ENCODE measurements around the gene ALOX15.
"Not testable (repeated sequence)": the region's sequence is repeated elsewhere in the genome, so short reads cannot be mapped to it uniquely, and the experiment has no call there.

ALOX15 gene, protein sequence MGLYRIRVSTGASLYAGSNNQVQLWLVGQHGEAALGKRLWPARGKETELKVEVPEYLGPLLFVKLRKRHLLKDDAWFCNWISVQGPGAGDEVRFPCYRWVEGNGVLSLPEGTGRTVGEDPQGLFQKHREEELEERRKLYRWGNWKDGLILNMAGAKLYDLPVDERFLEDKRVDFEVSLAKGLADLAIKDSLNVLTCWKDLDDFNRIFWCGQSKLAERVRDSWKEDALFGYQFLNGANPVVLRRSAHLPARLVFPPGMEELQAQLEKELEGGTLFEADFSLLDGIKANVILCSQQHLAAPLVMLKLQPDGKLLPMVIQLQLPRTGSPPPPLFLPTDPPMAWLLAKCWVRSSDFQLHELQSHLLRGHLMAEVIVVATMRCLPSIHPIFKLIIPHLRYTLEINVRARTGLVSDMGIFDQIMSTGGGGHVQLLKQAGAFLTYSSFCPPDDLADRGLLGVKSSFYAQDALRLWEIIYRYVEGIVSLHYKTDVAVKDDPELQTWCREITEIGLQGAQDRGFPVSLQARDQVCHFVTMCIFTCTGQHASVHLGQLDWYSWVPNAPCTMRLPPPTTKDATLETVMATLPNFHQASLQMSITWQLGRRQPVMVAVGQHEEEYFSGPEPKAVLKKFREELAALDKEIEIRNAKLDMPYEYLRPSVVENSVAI

DNA sequence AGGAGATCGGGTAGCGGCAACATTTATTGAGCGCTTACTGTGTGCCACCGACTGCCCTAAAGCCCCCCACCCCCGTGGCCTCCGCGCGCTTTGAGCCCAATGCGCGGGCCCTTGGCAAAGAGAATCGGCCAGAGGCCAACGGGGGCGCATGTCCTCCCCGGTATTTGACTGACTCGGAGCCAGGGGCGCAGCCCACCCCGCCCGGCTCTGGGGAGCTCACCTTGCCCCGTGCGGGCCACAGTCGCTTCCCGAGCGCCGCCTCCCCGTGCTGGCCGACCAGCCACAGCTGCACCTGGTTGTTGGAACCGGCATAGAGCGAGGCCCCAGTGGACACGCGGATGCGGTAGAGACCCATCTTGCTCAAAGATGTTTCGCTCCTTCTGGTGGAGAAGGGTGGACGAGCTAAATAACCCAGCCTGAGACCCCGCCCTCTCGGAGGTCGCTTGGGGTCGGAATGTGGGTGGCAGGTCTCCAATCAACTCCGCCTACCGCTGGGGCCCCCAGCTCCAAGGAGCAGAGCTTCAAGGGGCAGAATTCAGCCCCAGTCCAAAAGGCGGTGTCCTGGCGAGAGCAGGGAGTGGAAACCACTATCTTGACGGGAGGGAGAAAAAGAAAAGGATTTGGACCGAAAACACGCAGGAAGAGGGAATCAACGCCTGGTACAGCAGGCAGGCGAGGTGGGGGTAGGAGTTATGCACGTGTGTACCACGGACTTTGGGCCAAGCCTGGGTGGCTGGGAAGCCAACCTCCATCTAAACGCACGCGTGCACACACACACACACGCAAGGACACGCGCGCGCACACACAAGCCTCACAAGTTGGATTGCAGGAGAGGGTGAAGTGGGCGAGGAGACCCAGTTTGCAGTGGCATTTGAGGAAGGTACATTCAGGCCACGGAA is at the start of gene ALOX15:
TSS of gene ALOX15 (minus strand) at position 382 of the 899 bp plus-strand sequence. CDS start at position 355, 27 bp downstream.
- DNase-seq, result no peak
- Mint-ChIP-seq H3K4me1 (ENCODE audit: low read depth) (peaks cover 12% of the 10 kb centered on the region), H3K27me3 (peaks cover 88% of the 10 kb centered on the region), H3K36me3 (ENCODE audit: low read depth) (no peaks in the 10 kb centered on the region), H3K27ac (no peak within 1 kb of the TSS), H3K4me3 (no peak within 1 kb of the TSS), H3K9me3 (no peaks in the 10 kb centered on the region)

DNA sequence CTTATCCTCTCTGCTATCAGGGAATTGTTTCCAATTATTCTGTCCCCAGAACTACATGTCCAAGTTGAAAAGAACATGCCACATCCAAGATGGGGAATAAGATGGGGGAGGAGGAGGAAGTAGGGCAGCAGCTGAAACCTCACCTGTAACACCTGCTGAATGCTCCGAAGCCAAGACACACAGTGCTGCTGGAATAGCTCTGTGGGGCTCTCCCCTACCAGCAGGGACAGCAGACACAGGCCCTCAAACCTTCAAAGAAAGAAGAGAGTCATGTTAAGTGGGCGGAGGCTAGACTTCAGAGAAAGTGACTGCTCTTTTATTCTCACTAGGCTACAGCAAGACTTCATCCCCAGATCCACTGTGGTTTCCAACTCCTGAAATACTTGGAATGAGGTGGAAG is 49.3 kb upstream of the ALOX15 start:
- no peaks in the 10 kb centered on the region for H3K9me3 Mint-ChIP-seq
- H3K36me3 Mint-ChIP-seq (ENCODE audit: low read depth), result peaks cover 88% of the 10 kb centered on the region
- no peak for DNase-seq
- peaks cover 54% of the 10 kb centered on the region for H3K4me1 Mint-ChIP-seq (ENCODE audit: low read depth)
- H3K4me3 Mint-ChIP-seq, result no peak overlapping the region
- no peaks in the 10 kb centered on the region for H3K27me3 Mint-ChIP-seq
- H3K27ac Mint-ChIP-seq, result no peak overlapping the region

DNA sequence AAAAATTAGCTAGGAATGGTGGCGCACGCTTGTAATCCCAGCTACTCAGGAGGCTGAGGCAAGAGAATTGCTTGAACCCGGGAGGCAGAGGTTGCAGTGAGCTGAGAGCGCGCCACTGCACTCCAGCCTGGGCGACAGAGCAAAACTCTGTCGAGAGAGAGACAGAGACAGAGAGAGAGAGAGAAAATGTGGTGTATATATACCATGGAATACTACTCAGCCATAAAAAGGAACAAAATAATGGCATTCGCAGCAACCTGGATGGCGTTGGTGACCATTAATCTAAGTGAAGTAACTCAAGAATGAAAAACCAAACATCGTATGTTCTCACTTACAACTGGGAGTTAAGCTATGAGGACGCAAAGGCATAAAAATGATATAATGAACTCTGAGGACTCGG is 48.4 kb upstream of the ALOX15 start:
- DNase-seq, H3K4me3 Mint-ChIP-seq, H3K27me3 Mint-ChIP-seq, H3K9me3 Mint-ChIP-seq: not testable (repeated sequence)
- Mint-ChIP-seq H3K27ac (peak overlapping the region; percentile 18), H3K36me3 (ENCODE audit: low read depth) (peaks cover 89% of the 10 kb centered on the region), H3K4me1 (ENCODE audit: low read depth) (peaks cover 49% of the 10 kb centered on the region)

DNA sequence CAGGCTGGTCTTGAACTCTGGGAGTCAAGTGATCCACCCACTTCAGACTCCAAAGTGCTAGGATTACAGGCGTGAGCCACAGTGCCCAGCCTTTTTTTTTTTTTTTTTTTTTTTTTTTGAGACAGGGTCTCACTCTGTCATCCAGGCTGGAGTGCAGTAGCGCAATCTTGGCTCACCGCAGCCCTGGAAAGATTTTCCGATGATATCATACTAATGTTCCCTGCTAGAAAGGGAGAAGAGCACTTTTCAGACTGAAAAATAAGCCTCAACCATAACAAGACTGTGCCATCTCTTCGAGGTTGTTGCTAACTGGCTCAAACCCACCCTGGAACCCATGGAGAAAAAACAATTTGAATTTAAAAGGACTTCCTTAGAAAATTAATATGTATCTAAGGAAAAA is 42.3 kb upstream of the ALOX15 start:
- H3K36me3 Mint-ChIP-seq (ENCODE audit: low read depth), result peaks cover 91% of the 10 kb centered on the region
- H3K27me3 Mint-ChIP-seq, H3K4me3 Mint-ChIP-seq, H3K9me3 Mint-ChIP-seq, DNase-seq, H3K27ac Mint-ChIP-seq: not testable (repeated sequence)
- H3K4me1 Mint-ChIP-seq (ENCODE audit: low read depth), result peaks cover 27% of the 10 kb centered on the region

DNA sequence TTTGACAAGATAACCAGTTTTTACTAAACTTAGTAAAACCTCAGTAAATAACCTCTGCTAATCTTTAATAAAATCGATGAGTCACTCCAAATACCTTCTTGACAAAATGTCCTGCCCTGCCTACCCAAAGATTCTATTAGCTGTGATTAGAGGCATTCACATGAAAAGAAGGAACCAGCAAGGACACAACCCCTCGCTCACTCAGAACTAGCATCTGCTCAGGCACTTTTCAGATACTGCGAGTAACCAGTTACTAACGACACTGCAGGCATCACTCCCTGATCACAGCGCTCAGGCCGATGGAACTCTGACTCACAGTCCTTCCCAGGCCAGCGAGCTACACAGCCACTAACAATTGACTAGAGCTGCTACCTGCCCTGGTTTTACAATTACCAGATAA is 38.2 kb upstream of the ALOX15 start:
- Mint-ChIP-seq H3K4me1 (ENCODE audit: low read depth) (peaks cover 21% of the 10 kb centered on the region), H3K4me3 (no peak overlapping the region), H3K27me3 (no peaks in the 10 kb centered on the region), H3K27ac (peak overlapping the region; percentile 77), H3K36me3 (ENCODE audit: low read depth) (peaks cover 93% of the 10 kb centered on the region), H3K9me3 (no peaks in the 10 kb centered on the region)
- DNase-seq, result no peak

DNA sequence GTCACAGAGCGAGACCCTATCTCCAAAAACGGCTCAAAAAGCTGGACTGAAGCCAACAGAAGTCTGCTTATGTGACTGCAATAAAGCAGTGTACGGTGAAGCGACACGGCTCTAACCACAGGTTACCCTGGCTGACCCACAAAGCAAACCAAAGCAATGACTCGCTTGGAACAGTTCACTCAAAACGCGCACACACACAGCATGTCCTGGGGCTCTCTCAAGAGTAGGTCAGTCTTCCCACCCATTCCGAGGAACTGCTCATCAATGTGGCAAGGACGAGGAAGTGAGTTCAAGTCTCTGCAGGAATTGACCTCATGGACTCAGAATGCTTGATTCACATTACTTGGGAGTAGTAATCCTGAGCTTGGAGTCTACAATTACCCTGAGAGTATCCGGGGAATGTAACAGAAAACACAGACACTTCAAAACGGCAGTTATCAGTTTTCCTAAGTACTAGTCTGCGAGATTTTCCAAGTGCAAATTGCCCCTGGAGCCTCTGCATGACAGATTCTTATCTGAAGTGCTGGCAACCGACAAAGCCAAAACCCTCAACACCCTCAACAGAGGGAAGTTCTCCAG is 37.1 kb upstream of the ALOX15 start:
- no peaks in the 10 kb centered on the region for H3K27me3 Mint-ChIP-seq
- H3K4me1 Mint-ChIP-seq (ENCODE audit: low read depth), result peaks cover 21% of the 10 kb centered on the region
- peak overlapping the region; percentile 83 for H3K27ac Mint-ChIP-seq
- peaks cover 95% of the 10 kb centered on the region for H3K36me3 Mint-ChIP-seq (ENCODE audit: low read depth)
- no peaks in the 10 kb centered on the region for H3K9me3 Mint-ChIP-seq
- no peak for DNase-seq
- no peak overlapping the region for H3K4me3 Mint-ChIP-seq

DNA sequence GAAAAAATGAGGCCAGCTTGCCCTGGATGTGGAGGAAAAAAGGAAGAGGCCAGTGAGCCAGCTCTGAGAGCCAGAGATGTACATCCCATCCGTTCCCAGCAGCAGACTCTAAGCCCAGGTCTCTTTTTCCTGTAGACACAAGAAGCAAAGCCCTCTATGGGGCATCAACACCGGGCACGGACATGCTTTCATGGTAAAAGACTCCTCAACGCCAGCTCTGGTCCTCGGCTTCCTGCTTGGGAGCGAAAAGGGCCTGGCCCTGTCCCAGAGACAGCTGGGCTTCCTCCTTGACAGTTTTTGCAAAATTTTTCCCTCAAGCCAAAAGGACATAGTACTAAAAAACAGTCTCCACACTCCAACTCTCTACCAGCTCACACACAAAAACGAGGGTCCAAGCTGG is 35.3 kb upstream of the ALOX15 start:
- H3K27ac Mint-ChIP-seq, result peak overlapping the region; percentile 72
- no peaks in the 10 kb centered on the region for H3K9me3 Mint-ChIP-seq
- H3K36me3 Mint-ChIP-seq (ENCODE audit: low read depth), result peaks cover 98% of the 10 kb centered on the region
- H3K4me3 Mint-ChIP-seq, result no peak overlapping the region
- no peaks in the 10 kb centered on the region for H3K27me3 Mint-ChIP-seq
- no peak for DNase-seq
- peaks cover 21% of the 10 kb centered on the region for H3K4me1 Mint-ChIP-seq (ENCODE audit: low read depth)

DNA sequence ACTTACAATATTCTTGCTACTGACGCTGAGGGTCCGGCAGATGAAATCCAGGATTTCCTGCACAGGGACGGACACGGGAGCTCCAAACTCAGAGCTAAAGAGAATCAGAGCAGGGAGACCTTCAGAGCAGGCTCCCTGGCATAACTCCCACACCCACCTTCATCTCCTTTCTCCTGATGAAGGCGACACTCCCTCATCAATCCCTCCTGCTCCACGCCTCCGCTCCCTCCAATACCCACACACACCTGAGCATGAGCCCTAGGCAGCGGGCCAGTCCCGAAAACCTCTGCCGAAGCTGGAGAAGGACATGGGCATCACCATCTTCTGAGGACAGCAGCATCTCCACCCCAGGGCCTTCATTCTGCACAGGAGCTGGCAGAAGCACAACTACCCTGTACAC is 34.3 kb upstream of the ALOX15 start:
- Mint-ChIP-seq H3K4me1 (ENCODE audit: low read depth) (peaks cover 21% of the 10 kb centered on the region), H3K4me3 (no peak overlapping the region), H3K27ac (peak overlapping the region; percentile 72), H3K9me3 (no peaks in the 10 kb centered on the region), H3K36me3 (ENCODE audit: low read depth) (peaks cover 97% of the 10 kb centered on the region), H3K27me3 (no peaks in the 10 kb centered on the region)
- no peak for DNase-seq

DNA sequence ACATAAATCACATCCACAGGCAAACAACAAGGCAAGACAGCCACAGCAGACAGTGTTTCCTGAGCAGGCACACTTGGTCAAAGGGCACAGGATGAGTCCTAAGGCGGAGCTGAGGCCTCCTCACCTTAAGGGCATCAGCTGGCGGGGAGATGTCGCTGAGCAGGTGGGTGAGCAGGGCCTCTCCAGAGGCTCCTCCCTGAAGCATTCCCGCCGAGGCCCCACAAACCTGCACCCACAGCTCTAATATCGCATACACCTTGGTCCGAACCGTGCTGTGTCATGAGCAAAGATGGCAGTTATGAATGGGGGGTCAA is 33.2 kb upstream of the ALOX15 start:
- H3K27me3 Mint-ChIP-seq, result no peaks in the 10 kb centered on the region
- peaks cover 97% of the 10 kb centered on the region for H3K36me3 Mint-ChIP-seq (ENCODE audit: low read depth)
- no peaks in the 10 kb centered on the region for H3K9me3 Mint-ChIP-seq
- no peak for DNase-seq
- no peak overlapping the region for H3K27ac Mint-ChIP-seq
- no peak overlapping the region for H3K4me3 Mint-ChIP-seq
- H3K4me1 Mint-ChIP-seq (ENCODE audit: low read depth), result peaks cover 17% of the 10 kb centered on the region

DNA sequence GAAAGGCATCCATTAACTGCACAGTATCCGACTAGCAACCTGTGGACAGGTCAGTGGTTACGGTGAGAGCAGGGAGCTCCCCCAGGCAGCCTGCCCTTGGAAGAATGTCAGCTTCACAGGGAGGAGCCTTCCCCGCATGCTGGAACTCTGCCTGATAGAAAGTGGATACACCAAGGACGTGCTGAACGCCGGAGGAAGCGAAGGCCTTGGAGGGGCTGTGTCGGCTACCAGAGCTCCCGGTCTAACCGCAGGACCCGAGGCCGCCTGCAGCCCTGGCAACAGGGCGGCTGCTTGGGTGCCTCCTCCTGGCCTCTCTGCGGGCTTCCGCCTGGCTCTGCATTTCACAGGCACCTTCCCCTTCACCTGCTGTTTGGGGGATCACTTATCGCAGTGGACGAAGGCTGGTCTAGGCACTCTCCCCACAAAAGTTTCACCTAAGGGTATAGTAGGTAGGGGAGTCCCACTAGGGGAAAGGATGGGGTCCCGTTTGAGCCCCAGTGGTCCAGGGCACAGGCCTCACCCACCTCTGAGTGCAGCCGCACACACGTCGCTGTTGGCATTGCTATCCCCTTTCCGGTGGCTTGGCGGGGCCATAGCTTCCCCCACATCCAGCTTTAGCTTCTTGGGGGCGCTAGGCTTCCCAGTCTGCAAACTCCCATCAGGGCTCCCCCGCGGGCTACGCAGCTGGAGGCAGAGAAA is 32.7 kb upstream of the ALOX15 start:
- no peak overlapping the region for H3K27ac Mint-ChIP-seq
- peaks cover 12% of the 10 kb centered on the region for H3K4me1 Mint-ChIP-seq (ENCODE audit: low read depth)
- no peak for DNase-seq
- no peaks in the 10 kb centered on the region for H3K27me3 Mint-ChIP-seq
- no peaks in the 10 kb centered on the region for H3K9me3 Mint-ChIP-seq
- H3K4me3 Mint-ChIP-seq, result no peak overlapping the region
- peaks cover 96% of the 10 kb centered on the region for H3K36me3 Mint-ChIP-seq (ENCODE audit: low read depth)

DNA sequence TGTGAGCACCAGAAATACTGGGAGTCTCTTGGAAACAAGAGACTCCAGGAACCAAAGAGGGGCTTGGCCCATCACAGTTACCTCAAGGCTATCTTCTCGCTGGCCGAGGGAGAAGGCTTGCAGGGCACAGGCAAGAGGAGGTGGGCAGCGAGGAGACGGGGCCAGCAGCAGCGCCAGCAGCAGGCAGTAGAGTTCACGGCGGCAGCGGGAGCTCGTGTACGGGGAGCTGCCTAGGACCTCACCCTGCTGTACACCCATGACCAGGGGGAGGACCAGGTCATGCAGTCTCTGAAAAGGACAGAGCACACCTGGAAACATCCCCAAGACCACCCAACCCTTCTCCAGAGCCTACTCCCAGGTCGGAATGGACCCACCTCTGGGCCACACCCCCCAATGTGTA is 31.7 kb upstream of the ALOX15 start:
- Mint-ChIP-seq H3K27ac (peak overlapping the region; percentile 44), H3K4me3 (no peak overlapping the region), H3K27me3 (no peaks in the 10 kb centered on the region), H3K4me1 (ENCODE audit: low read depth) (peaks cover 2% of the 10 kb centered on the region), H3K9me3 (no peaks in the 10 kb centered on the region), H3K36me3 (ENCODE audit: low read depth) (peaks cover 87% of the 10 kb centered on the region)
- no peak for DNase-seq

DNA sequence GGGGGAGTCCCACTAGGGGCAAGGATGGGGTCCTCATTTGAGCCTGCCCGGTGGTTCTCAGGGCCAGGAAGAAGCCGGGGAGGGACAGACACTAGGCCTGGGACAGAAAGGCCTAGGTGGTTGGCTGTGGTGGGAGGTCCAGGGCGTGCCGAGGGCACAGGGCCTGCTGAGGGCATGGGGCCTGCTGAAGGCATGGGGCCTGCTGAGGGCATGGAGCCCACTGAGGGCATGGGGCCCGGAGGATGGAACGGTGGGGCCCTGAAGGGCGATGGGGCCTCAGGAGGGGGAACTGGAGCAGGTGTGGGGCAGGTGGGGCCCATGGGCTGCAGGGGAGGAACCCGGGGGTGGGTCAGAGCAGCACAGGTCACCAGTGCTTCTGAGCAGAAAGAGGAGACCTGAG is 31.3 kb upstream of the ALOX15 start:
- Mint-ChIP-seq H3K27me3 (no peaks in the 10 kb centered on the region), H3K4me1 (ENCODE audit: low read depth) (no peaks in the 10 kb centered on the region), H3K9me3 (no peaks in the 10 kb centered on the region), H3K27ac (peak overlapping the region; percentile 44), H3K36me3 (ENCODE audit: low read depth) (peaks cover 83% of the 10 kb centered on the region), H3K4me3 (no peak overlapping the region)
- DNase-seq, result no peak

DNA sequence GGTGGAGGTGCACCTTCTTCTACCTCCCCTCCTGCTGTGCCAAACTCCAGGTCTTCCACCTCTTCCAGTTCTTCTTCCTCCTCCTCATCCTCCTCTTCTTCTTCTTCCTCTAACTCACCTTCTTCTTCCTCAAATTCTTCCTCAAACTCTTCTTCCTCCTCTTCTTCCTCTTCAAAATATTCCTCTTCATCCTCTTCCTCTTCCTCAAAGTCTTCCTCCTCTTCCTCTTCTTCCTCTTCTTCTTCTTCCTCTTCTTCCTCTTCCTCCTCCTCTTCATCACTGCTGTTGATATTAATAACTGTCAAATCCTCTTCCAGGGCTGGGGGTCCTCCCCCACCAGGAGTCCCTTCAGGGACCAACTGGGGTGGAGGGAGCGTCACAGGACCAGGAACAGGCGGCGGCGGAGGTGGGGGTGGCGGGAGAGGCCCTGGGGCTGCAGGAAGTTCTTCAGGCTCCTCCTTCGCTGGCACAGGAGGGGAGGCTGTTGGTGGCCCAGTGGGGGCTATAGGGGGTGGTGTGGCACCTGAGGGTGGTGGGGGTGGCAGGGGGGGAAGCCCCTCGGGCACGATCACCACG is 30.7 kb upstream of the ALOX15 start:
- Mint-ChIP-seq H3K4me3 (no peak overlapping the region), H3K36me3 (ENCODE audit: low read depth) (peaks cover 77% of the 10 kb centered on the region), H3K27ac (peak overlapping the region; percentile 38), H3K9me3 (no peaks in the 10 kb centered on the region), H3K27me3 (no peaks in the 10 kb centered on the region), H3K4me1 (ENCODE audit: low read depth) (no peaks in the 10 kb centered on the region)
- no peak for DNase-seq

DNA sequence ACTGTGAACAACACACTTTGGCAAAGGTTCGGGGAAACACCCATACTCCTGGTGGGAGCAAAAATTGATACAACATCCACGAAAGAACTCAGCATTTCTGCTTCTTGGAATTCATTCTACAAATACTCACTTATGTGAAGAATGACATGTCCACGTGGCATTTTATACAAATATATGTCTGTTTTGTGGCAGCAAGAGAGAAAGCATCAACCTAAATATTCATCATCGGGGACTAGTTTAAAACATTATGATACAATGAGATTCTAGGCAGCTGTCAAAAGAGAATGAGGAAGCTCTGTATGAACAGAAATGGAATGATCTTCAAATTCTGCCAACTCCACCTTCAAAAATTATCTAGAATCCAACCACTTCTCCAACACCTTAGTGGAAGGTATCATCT is 25.7 kb upstream of the ALOX15 start:
- DNase-seq, result no peak
- Mint-ChIP-seq H3K4me3 (no peak overlapping the region), H3K4me1 (ENCODE audit: low read depth) (peaks cover 4% of the 10 kb centered on the region), H3K9me3 (no peaks in the 10 kb centered on the region), H3K27ac (no peak overlapping the region), H3K36me3 (ENCODE audit: low read depth) (peaks cover 29% of the 10 kb centered on the region), H3K27me3 (no peaks in the 10 kb centered on the region)
